A673 (cell line): ENCODE data around the gene AP3S2.

ENCODE experiments used
- CTCF ChIP-seq: fragments of 300-800, 200-600 bp; sonication (generic); conservative IDR thresholded peaks from 2 replicates; pipeline ENCODE4 v1.5.1; 2017; ENCODE audit warnings: low read depth, mild to moderate bottlenecking, antibody characterized with exemption, low read length, moderate library complexity, mixed read lengths
- EZH2 ChIP-seq: fragments of 200-600 bp; sonication (generic); IDR thresholded peaks from 2 replicates; pipeline ENCODE4 v1.6.1; 2017; ENCODE audit warnings: borderline replicate concordance, low read depth, mild to moderate bottlenecking, mixed read lengths, antibody characterized with exemption, low read length; ENCODE audit not compliant: poor library complexity, severe bottlenecking

- no peak for TF ChIP-seq CTCF
- TF ChIP-seq EZH2, result no peak
These were observed 112.7 kb downstream of the AP3S2 start for GRCh38 chr15:89781055-89781454.
